HL-60 (cell line): Measurements from ENCODE around the gene BMPER.

Source experiments
- DNase-seq, 2 experiments: peaks; one replicate each; pipeline ENCODE4 v3.0.0-alpha.2; 2010 to 2020; ENCODE audit warnings: low read depth in 1 of 2, low spot score in 1 of 2
- H3K27ac ChIP-seq: fragments of 250-450 bp; sonication (Bioruptor Pico); replicated peaks from 2 replicates; pipeline ENCODE4 v1.5.1; 2020; ENCODE audit warnings: mild to moderate bottlenecking, moderate library complexity
- H3K27me3 ChIP-seq: fragments of 250-450 bp; sonication (Bioruptor Pico); 2 replicates; pipeline ENCODE4 v1.5.1; 2021; ENCODE audit warnings: mild to moderate bottlenecking, moderate library complexity; ENCODE audit not compliant: insufficient read depth, poor library complexity, severe bottlenecking
- H3K4me3 ChIP-seq: replicated peaks from 2 replicates; pipeline ENCODE4 v1.5.1; 2011; ENCODE audit warnings: mild to moderate bottlenecking, control low read depth, low read length; ENCODE audit not compliant: insufficient read depth
- GABPA ChIP-seq: IDR thresholded peaks from 2 replicates; pipeline ENCODE4 v1.6.1; 2012; ENCODE audit warnings: low read depth
- POLR2AphosphoS5 ChIP-seq: IDR thresholded peaks from 2 replicates; pipeline ENCODE4 v1.6.1; 2012; ENCODE audit warnings: low read depth
- SPI1 ChIP-seq: IDR thresholded peaks from 2 replicates; pipeline ENCODE4 v1.6.1; 2012; ENCODE audit warnings: low read depth, mild to moderate bottlenecking, borderline replicate concordance
- TF ChIP-seq, protein P1 (sequence below): IDR thresholded peaks from one replicate; pipeline ENCODE4 v1.5.1; 2011; ENCODE audit warnings: low read length, control low read depth, inconsistent platforms; ENCODE audit not compliant: insufficient read depth
- TF ChIP-seq, protein P2 (sequence below): IDR thresholded peaks from 2 replicates; pipeline ENCODE4 v1.6.1; 2012; ENCODE audit warnings: low read depth; ENCODE audit not compliant: insufficient replicate concordance

BMPER gene

DNA sequence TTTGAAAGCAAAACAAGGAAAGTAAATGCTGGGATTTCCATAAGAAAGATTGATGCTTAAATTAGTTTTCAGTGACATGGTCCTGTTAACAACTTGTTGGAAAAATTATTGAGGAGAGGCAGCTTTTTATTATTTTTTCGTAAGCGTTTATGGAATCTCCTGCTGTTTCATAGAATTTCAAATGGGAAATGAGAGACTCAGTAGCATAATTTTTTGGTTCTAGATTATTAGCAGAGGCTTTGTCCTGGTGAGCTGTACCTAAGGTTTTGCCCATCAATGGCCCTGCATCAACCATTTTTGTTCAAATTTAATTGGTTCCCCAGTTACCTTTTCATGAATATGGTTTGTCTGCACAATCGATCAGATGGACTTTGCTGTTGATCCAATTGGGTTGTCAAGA is 205.7 kb downstream of the BMPER start:
- Histone ChIP-seq H3K27ac (no peak overlapping the region), H3K4me3 (no peak overlapping the region), H3K27me3 (no peaks in the 10 kb centered on the region)
- no peak for DNase-seq
- TF ChIP-seq SPI1 (no peak), POLR2AphosphoS5 (no peak), GABPA (no peak)
- TF ChIP-seq, protein P1, sequence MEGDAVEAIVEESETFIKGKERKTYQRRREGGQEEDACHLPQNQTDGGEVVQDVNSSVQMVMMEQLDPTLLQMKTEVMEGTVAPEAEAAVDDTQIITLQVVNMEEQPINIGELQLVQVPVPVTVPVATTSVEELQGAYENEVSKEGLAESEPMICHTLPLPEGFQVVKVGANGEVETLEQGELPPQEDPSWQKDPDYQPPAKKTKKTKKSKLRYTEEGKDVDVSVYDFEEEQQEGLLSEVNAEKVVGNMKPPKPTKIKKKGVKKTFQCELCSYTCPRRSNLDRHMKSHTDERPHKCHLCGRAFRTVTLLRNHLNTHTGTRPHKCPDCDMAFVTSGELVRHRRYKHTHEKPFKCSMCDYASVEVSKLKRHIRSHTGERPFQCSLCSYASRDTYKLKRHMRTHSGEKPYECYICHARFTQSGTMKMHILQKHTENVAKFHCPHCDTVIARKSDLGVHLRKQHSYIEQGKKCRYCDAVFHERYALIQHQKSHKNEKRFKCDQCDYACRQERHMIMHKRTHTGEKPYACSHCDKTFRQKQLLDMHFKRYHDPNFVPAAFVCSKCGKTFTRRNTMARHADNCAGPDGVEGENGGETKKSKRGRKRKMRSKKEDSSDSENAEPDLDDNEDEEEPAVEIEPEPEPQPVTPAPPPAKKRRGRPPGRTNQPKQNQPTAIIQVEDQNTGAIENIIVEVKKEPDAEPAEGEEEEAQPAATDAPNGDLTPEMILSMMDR, result no peak
- TF ChIP-seq, protein P2, sequence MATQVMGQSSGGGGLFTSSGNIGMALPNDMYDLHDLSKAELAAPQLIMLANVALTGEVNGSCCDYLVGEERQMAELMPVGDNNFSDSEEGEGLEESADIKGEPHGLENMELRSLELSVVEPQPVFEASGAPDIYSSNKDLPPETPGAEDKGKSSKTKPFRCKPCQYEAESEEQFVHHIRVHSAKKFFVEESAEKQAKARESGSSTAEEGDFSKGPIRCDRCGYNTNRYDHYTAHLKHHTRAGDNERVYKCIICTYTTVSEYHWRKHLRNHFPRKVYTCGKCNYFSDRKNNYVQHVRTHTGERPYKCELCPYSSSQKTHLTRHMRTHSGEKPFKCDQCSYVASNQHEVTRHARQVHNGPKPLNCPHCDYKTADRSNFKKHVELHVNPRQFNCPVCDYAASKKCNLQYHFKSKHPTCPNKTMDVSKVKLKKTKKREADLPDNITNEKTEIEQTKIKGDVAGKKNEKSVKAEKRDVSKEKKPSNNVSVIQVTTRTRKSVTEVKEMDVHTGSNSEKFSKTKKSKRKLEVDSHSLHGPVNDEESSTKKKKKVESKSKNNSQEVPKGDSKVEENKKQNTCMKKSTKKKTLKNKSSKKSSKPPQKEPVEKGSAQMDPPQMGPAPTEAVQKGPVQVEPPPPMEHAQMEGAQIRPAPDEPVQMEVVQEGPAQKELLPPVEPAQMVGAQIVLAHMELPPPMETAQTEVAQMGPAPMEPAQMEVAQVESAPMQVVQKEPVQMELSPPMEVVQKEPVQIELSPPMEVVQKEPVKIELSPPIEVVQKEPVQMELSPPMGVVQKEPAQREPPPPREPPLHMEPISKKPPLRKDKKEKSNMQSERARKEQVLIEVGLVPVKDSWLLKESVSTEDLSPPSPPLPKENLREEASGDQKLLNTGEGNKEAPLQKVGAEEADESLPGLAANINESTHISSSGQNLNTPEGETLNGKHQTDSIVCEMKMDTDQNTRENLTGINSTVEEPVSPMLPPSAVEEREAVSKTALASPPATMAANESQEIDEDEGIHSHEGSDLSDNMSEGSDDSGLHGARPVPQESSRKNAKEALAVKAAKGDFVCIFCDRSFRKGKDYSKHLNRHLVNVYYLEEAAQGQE, result no peak

DNA sequence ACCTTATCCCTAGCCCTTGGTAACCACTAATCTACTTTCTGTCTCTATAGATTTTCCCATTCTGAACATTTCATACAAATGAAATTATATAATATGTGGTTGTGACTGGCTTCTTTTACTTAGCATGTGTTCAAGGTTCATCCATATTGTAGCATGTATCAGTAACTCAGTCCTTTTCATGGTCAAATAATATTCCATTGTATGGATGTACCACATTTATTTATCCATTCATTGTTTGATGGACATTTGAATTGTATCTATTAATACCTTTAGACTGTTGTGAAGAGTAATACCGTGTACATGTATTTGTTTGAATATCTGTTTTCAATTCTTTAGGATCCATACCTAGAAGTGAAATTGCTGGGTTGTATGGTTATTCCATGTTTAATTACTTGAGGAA is 210.2 kb downstream of the BMPER start:
- no peaks in the 10 kb centered on the region for H3K27me3 ChIP-seq
- no peak for DNase-seq
- no peak overlapping the region for H3K27ac ChIP-seq
- TF ChIP-seq, protein P2, result no peak
- no peak for TF ChIP-seq SPI1
- no peak for TF ChIP-seq POLR2AphosphoS5
- TF ChIP-seq GABPA, result no peak
- TF ChIP-seq, protein P1, result no peak
- no peak overlapping the region for H3K4me3 ChIP-seq

- H3K27me3 ChIP-seq, result no peaks in the 10 kb centered on the region
- TF ChIP-seq, protein P2, result no peak
- no peak for TF ChIP-seq POLR2AphosphoS5
- TF ChIP-seq SPI1, result no peak
- TF ChIP-seq, protein P1, result no peak
- TF ChIP-seq GABPA, result no peak
- H3K27ac ChIP-seq, result no peak overlapping the region
- DNase-seq, result no peak
- H3K4me3 ChIP-seq, result no peak overlapping the region
Measured at GRCh38 chr7:34117573-34117972, 212.2 kb downstream of the BMPER start.
